SK-MEL-5 (cell line): ENCODE results near the gene CHRND. TPM values are rescaled to one million over a fixed set of nuclear protein-coding genes. Genes with fewer than 3 reads are reported as not detected.

ENCODE experiments used
- DNase-seq: peaks from one replicate; pipeline ENCODE4 v3.0.0-alpha.2; 2016; ENCODE audit warnings: low read depth, low spot score
- in situ Hi-C: cut with HindIII; loops from 2 replicates; pipeline ENCODE4 v1.10.0; 2016; ENCODE audit warnings: low sequenced_read_pairs, high pct_unique_total_duplicates, low pct_unique_long_range_greater_than_20kb
- total RNA-seq: library from RNA; depleted of rRNA; stranded (reverse); fragments of >200 nt; shearing (Covaris generic); gene quantifications from 2 replicates; pipeline ENCODE4 v1.2.3, GENCODE V29; 2014; rRNA removed

Gene CHRND
- total RNA-seq, 1 experiment from 2014 or later = 0.13 TPM

DNA sequence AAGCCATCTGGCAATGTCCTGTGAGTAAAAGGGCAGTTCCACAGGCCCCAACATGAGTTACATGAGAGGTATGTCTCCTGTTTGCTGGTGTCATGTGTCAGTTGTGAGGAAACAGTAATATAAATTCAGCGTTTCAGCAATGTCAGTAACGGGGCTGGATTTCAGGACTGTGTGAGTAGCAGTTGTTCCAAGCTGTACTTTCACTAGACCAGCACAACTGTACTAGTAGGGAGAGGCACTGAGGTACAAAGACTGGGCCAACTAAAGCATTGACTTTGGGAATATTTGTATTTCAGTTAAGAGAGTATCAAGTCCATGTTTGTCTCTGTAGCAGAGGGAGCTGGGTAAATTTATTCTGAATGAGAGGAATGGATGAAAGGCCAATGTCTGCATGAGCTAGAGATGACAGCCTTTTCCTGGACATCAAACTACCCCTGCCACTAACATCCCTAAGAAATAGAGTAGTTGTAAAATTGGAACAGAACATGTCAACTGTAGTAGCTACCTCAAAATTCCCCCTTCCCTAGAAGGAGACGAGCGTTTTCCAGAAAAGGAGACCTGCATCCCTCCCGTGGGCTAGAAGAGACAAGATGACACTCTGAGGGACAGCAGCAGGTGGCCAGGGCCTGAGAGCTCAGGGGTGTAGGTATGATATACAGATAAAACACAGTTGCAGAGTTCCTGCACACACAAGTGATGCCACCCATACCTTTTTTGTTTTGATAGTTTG lies 48.9 kb downstream of the CHRND start:
- in situ Hi-C loops = no loop called here
- DNase-seq = no peak

DNA sequence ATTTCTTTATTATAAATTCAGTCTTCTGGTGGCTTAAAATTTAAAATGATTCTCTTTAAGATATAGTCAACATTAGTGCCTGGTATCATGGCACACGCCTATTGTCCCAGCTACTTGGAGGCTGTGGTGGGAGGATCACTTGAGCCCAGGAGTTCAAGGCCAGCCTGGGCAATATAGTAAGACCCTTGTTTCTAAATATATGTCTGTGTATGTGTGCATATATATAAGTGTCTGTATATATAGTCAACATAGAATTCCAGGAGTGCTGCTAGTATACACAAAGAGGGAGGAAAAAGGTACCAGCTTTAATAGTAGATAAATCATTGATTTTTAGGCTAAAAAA lies 49.4 kb downstream of the CHRND start:
- in situ Hi-C loops = no loop called here
- no peak for DNase-seq

DNA sequence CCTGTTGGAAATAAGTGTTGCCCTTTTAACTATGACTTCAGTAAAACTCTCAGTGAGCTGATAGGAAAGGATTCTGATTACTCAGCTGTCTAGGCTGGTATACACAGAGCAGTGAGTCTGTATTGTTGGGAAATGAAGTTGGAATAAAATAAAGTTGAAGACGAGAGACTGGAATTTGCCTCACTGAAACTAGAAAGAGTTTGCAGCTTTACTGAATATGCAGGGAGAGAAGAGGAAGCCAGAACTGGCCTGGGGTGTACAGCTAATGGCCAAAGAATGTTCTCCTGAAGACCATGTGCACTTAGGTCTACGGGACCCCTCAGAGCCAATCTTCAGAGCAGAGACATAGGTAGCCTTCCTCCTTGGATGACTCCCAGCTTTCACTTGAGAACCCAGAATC lies 51.0 kb downstream of the CHRND start:
- no peak for DNase-seq
- in situ Hi-C loops = no loop called here

DNA sequence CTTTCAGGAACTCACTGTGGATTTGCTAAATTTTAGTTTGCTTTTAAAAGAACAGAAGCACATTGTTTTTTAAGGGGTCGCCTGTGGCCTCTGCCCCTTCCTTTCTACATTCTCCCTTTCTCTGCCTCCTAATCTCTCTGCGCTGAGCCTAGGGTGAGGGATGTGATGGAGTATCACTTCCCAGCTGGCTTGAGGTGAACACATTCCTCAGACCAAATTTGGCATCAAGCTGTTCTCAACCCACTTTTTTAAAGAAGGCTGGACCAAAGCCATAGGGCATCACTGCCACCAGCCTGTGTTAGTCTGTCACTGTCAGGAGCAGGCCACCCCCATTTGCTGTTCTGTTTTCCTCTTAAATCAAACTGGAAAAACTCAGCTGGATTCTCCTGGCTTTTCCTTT lies 51.9 kb downstream of the CHRND start:
- in situ Hi-C loops = no loop called here
- DNase-seq = no peak

DNA sequence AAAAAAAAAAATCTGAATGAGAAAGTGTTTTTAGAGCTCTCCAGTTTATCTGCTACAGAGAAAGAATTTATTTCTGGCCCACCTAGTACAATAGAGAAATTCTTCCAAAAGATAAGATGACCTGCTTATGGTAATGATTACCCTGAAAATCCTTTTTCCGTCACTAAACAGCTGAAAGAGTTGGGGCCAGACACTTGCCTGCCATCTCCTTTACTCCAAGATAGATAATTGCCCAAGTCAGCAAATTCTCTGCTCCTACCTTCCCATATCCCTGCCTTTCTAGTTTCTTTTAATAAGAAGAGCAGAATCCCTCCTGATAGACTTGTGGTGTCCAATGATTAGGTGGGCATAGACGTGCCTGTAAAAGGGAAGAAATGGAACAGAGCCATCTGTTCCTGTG lies 52.7 kb downstream of the CHRND start:
- in situ Hi-C loops = no loop called here
- no peak for DNase-seq

DNA sequence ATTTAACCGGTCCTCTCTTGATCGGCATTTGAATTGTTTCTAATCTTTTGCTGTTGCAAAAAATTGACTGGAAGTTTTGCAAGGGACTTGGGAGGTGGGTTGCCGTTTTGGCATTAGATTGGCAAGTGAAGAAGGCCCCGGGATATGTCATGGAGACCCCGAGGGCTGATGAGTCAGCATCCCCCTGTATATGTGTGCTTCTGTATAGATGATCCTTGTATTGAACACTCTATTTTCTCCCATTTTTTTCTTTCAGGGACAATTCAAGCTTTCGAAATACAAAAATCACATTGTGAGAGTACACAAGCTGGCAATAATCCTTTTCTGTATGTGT lies 54.7 kb downstream of the CHRND start:
- in situ Hi-C loops = no loop called here
- no peak for DNase-seq

DNA sequence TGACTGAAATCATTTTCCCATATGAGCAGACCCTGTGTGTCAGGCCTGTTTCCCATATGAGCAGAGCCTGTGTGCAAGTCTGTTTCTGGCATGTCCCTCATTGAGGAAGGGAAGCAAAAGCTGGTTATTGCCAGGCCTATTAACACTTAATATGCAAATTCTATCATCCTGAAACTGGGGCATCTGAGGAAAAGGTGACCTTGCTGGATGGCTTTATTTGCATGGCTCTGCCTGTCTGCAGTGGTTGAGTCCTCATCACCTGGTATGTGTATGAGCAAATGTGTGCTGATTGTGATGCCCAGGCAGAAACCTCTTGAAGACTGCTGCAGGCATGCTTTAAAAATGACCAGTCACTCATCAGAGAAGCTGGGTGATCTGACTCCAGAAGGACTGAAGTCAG lies 55.8 kb downstream of the CHRND start:
- in situ Hi-C loops = no loop called here
- DNase-seq = no peak

DNA sequence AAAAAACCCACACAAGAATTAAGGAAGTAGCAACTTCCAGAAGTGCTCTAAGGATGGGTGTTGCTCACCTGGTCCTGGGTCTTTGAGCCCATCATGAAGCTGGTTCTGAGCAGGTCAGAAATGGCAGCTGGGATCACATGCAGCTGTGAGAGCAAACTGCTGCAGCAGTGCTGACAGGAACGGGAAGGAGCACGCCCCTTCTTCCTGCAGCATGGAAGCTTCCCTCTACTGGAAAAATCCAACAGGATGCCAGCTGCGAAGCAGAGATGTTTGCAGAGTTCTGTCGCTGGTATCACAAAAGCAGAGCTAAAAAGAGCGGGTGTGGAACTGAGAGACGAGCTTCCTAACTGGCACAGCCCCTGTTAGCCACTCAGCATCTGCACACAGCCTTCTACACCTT lies 58.3 kb downstream of the CHRND start:
- DNase-seq = no peak
- in situ Hi-C loops = no loop called here

Other genes with a start within 250 kb of the CHRND start
- gene ALPP, start 147.4 kb upstream of the CHRND start, total RNA-seq = not detected in 2 replicates
- not detected in 2 replicates for gene ALPG, start 119.3 kb upstream of the CHRND start, total RNA-seq
- not detected in 2 replicates for gene ALPI, start 70.0 kb upstream of the CHRND start, total RNA-seq
- gene ECEL1, start 38.3 kb upstream of the CHRND start, total RNA-seq = 0.05 TPM in 1 of 2 replicates, not detected in the other
- gene PRSS56, start 5.8 kb upstream of the CHRND start, total RNA-seq = not detected in 2 replicates
- gene CHRNG, start 13.5 kb downstream of the CHRND start, total RNA-seq = not detected in 2 replicates
- gene TIGD1, start 24.4 kb downstream of the CHRND start, total RNA-seq = 4.1 and 4.7 TPM in 2 replicates
- 52.7 and 71.2 TPM in 2 replicates for gene EIF4E2, start 24.5 kb downstream of the CHRND start, total RNA-seq
- gene EFHD1, start 107.4 kb downstream of the CHRND start, total RNA-seq = 0.29 and 0.71 TPM in 2 replicates
- 49.8 and 62.7 TPM in 2 replicates for gene GIGYF2, start 171.2 kb downstream of the CHRND start, total RNA-seq